CD4-positive, alpha-beta T cell treated with Interleukin-15 for 1 hour (primary cell): ENCODE data around the gene VIL1.

ENCODE experiments used
- DNase-seq: peaks from one replicate; pipeline ENCODE4 v3.0.0-alpha.2; 2020

VIL1 gene

DNA sequence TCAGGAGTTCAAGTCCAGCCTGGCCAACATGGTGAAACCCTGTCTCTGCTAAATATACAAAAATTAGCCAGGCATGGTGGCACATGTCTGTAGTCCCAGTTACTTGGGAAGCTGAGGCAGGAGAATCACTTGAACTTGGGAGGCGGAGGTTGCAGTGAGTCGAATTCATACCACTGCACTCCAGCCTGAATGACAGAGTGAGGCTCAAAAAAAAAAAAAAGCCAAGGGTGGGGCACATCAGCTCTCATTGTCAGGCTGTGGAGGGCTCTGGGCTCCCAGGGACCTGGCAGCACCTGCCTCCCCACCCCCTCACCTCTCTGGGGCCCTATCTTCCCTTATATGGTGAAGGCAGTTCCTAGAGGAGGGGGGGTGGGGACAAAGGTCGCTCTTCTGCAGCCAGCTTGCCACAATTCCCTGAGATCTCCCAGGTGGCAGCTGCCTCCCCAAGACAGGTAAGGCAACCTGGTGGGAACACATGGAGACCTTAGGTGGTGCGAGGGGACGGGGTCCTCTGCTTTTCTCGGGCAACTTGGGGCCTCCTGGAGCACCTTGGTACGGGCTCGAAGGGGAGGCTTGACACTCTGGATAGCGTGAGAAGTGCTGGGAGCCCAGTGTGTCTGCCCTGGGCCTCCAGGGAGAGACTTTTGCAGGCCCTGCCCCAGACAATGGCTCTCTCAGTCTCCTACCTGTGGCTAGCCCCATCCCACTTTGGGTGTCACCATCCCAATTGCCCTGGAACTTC is at the start of gene VIL1:
TSS of gene VIL1 (plus strand) at position 407 of the 742 bp plus-strand sequence. CDS start 4,656 bp downstream, outside the sequence.
- DNase-seq, result no peak

DNA sequence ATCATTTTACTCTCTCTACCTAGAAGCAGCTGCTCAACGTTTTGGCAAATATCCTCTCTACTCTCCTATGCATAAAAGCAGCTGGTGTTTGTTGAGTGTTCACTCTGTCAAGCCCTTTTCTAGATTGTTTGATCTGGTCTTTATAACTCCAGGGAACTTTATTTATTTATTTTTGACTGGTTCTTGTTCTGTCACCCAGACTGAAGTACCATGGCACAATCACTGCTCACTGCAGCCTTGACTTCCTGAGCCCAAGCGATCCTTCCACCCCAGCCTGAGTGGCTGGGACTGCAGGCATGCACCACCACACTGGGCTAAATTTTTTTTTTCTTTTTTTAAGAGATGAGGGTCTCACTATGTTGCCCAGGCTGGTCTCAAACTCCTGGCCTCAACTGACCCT is 49.6 kb upstream of the VIL1 start:
- no peak for DNase-seq

DNA sequence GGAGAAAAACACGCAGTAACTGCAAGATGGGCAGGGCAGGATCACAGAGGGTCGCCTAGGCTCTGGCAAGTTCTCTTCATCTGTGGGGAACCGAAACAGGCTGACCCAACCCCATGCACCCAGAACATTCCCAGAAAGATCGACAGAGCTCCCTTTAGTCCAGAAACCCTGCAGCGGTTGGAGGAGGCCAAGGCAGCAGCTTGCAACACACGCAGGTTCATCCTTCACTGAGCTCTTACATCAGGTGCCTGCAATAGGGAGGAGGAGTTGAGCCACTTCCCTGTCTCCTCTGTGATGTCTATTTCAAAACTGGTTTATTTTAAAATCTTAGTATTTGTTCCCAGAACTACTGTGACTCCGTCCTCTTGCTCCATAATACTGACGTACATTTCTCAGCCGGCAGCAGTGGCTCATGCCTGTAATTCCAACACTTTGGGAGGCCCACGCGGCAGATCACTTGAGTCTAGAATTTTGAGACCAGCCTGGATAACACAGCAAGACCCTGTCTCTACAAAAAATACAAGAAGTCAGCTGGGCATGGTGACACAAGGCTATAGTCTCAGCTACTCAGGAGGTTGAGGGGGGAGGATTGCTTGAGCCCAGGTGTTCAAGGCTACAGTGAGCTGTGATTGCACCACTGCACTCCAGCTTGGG is 48.4 kb upstream of the VIL1 start:
- peak; percentile 75 for DNase-seq

DNA sequence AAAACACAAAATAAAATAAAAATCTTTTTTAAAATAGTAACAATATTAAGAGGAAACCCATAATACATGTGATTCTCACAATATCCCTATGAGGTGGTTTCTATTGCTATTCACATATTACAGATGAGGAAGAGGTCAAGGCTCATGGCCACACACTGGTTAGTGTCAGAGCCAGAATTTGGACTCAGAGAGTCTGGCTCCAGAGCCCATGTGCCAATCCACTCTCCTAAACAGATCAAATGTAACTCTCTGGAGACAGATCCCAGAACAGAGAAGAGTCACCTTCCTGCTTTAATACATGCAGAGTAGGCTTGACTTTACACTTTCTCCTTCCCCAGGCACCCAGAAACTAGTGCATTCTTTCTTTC is 47.0 kb upstream of the VIL1 start:
- no peak for DNase-seq

DNA sequence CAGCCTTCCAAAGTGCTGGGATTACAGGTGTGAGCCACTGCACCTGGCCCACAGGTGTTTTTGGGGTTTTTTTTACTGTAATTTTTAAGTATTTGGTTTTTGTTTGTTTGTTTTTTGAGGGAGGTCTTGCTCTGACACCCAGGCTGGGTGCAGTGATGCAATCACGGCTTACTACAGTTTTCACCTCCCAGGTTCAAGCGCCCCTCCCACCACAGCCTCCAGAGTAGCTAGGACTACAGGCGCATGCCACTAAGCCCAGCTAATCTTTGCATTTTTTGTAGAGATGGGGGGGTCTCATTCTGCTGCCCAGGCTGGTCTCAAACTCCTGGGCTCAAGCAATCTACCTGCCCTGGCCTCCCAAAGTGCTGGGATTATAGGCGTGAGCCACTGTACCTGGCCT is 44.1 kb upstream of the VIL1 start:
- DNase-seq, result no peak

DNA sequence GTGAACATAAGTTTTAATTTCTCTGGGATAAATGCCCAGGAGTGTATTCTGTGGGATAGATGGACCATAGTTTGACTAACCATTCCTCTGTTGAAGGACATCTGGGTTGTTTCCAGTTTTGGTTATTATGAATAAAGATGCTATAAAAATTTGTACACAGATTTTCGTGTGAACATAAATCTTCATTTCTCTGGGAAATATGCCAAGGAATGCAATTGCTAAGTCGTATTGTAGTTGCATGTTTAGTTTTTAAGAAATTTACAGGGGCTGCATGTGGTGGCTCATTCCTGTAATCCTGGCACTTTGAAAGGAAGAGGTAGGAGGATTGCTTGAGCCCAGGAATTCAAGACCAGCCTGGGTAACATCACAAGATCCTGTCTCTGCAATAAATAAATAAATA is 43.7 kb upstream of the VIL1 start:
- DNase-seq, result no peak

DNA sequence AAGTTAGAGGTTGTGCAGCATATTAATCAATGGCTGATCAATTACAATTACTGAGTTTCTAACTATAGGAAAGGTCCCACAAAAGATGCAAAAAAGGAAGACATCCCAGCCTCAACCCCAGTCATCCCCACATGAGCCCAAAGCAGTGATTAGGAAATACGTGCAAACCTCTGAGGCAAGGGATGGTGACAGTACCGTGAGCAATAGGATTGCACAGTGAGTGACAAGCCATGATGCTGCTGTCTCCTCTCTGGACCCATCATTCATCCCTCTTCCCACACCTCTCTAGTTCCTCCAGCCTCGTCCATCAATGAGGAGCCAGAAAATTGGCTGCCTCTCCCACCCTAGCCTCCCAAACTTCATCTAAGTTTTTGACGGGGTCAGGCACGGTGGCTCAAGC is 40.9 kb upstream of the VIL1 start:
- peak; percentile 64 for DNase-seq

DNA sequence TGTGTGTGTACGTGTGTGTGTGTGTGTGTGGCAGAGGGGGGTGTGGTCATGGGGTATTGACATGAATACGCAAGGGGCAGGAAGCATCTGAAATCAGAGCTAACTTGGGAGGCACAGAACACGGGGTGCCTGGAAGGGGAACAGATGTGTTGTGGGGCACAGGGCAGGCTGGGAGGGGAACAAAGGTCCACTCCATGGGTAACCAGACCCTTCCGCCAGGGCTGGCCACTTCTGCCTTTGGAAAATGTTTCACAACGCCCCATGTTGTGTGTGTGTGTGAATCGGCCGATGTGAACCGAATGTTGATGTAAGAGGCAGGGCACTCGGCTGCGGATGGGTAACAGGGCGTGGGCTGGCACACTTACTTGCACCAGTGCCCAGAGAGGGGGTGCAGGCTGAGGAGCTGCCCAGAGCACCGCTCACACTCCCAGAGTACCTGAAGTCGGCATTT is 37.0 kb upstream of the VIL1 start, which contains the start of gene SLC11A1:
TSS of gene SLC11A1 (plus strand) at position 358 of the 451 bp plus-strand sequence. CDS start 96 bp downstream, outside the sequence.
- DNase-seq, result peak; percentile 81

DNA sequence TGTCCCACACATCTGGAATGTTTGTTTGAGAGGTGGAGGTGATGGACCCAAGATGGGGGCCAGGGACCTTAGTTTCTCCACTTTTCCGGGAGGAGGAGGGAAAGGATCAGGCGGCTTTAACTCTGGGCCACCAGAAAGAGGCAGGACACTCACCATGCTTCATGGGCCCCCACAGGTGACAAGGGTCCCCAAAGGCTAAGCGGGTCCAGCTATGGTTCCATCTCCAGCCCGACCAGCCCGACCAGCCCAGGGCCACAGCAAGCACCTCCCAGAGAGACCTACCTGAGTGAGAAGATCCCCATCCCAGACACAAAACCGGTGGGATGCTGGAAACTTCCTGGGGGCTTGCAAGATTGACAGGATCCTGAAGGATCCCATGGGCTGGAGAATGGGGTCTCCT is 36.1 kb upstream of the VIL1 start:
- DNase-seq, result no peak

DNA sequence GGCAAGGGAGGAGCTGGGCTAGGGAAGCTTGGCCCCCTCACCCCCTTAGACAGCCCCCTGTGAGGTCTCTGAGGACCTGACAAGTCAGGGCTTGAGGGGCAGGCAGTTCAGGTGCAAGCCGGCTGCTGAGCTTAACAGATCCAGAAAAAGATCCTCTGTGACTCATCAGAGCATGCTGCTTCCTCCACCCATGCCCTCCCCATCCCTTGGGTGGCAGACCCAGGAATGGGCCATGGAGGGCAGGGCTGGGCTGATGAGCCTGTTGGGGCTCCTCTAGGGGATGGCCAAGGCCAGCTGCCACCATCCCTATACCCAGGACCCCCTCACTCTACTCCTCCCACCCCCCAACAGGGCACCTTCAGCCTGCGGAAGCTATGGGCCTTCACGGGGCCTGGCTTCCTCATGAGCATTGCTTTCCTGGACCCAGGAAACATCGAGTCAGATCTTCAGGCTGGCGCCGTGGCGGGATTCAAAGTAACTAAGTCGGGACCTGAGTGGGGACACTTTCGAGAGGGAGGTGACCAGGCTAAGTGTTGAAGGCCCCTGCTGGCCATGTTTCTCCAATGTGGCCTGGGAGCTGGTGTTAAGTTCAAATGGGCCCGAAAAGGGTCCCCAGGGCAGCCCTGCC is 34.9 kb upstream of the VIL1 start:
- DNase-seq, result no peak

DNA sequence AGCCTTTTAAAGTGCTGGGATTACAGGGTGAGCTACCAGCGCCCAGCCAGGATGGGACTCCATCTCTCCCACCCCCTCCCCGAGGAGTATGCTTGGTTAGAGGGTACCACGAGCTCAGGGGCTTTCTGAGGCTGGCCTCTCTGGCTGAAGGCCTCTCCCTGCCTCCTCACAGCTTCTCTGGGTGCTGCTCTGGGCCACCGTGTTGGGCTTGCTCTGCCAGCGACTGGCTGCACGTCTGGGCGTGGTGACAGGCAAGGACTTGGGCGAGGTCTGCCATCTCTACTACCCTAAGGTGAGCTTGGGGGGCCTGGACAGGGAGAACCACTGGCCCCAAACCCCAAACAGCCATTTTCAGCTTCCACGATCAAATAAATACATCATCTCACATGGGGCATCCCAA is 33.9 kb upstream of the VIL1 start:
- no peak for DNase-seq

DNA sequence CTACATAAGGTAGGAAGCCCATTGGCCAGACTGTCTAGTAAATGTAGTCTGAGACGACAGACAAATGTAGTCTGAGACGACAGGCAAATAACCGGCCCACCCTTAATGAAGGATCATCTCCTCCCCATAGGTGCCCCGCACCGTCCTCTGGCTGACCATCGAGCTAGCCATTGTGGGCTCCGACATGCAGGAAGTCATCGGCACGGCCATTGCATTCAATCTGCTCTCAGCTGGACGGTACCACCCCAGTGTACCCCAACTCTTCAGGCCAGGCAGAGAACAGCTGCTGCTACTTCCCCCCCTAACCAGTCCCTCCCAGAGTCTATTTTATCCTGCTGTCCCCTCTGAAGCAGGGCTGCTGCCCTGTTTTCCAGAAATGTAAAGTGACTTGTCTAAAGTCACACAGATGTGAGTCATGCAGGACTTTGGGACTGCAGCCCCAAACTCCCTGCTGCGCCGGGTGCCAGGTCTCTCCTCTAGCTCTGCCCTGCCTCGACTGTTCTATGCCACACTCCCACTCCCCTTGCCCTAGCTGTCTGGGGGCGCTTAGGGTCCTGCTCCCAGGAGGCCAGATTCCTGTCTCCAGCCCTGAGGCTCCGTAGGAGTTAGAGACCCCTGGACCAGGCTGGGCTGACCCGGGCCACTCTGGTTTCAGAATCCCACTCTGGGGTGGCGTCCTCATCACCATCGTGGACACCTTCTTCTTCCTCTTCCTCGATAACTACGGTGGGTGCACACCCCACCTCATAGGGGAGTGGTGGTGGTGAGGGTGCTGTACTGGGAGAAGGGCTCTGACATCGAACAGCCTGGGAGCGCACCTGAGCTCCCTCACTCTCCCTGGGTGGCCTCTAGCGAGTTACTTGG is 32.2 kb upstream of the VIL1 start:
- DNase-seq, result no peak

DNA sequence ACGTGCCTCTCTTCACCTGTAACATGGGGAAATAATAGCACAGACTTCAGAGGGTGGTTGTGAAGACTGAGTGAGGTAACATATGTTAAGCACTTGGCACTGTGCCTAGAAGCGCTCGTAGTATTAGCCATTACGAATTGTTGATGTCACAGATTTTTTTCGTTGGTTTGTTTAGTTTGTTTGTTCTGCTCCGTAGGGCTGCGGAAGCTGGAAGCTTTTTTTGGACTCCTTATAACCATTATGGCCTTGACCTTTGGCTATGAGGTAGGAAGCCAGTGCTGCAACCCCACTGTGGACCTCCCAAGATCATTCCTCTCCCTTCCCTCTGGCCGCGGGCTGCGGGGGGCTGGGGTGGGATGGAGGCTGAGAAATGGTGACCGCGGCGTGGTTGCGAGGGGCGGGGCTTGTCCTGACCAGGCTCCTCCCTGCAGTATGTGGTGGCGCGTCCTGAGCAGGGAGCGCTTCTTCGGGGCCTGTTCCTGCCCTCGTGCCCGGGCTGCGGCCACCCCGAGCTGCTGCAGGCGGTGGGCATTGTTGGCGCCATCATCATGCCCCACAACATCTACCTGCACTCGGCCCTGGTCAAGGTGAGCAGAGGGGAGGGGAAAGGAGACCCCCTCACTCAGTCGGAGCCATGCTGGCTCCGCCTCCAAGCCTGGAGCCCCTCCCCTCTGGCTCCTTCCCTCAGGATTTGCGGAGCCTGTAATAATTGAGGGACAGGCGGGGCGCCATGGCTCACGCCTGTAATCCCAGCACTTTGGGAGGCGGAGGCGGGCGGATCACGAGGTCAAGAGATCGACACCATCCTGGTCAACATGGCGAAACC is 31.3 kb upstream of the VIL1 start:
- no peak for DNase-seq

DNA sequence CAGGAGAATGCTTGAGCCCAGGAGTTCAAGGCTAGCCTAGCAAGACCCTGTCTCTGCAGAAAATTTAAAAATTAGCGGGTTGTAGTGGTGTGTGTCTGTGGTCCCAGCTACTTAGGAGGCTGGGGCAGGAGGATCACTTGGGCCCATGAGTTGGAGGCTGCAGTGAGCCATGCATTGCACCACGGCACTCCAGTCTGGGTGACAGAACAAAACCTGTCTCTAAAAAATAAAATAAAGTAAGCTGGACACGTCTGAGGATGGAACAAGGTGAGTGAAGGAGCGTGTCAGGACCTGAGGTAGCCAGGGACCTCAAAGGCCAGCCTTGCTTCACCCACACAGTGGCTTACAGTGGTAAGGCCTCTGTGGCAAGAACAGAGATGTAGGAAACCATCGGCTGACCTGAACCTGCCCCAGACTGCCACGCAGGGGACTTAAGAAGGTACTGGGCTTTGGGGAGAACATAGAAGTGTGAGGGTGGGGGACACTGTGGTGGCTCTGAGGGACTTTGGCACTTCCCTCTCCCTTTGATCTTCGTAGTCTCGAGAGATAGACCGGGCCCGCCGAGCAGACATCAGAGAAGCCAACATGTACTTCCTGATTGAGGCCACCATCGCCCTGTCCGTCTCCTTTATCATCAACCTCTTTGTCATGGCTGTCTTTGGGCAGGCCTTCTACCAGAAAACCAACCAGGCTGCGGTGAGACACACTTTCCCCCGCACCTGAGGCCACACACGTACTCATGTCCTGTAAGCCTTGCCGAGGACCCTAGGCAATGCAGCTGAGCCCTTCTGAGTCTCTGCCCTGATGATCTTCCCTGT is 29.4 kb upstream of the VIL1 start:
- no peak for DNase-seq

DNA sequence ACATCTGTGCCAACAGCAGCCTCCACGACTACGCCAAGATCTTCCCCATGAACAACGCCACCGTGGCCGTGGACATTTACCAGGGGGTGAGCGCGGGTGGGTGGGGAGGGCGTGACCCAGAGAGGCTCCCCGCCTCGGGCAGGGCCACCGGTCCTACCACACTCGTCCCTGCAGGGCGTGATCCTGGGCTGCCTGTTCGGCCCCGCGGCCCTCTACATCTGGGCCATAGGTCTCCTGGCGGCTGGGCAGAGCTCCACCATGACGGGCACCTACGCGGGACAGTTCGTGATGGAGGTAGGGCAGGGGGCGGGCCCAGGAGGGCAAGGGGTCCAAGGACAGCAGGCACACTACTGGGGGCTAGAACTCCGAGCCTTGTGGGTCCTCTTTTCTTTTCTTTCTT is 27.7 kb upstream of the VIL1 start:
- no peak for DNase-seq

DNA sequence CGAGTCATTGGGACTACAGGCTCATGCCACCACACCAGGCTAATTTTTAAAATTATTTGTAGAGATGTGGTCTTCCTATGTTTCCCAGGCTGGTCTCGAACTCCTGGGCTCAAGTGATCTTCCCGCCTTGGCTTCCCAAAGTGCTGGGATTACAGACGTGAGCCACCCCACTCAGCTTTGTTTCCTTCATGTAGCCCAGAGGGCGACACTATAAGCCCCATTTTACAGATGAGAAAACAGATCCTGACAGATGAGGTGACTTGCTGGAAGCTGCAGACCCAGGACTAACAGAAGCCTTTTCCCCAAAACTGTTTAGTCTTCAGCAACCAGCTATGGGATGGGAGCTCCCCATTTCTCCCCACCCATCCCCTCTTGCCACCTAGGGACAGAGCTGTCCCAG is 26.5 kb upstream of the VIL1 start:
- no peak for DNase-seq

DNA sequence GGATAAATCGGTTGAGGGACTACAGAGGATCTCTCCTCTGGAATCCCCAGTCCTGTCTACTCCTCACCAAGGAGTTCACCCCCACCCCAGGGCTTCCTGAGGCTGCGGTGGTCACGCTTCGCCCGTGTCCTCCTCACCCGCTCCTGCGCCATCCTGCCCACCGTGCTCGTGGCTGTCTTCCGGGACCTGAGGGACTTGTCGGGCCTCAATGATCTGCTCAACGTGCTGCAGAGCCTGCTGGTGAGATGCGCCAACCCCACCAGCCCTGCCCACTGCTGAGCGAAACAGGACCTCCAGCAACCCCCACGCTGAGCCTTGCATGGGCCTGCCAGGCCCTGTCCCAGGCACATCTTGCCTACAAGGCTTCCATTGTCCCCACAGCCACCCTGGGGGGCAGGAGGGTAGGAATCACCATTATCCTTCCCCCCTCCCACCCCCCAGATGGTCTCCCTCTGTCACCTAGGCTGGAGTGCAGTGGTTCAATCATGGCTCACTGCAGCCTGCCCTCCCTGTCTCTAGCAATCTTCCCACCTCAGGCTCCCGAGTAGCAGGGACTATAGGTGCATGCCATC is 25.9 kb upstream of the VIL1 start:
- DNase-seq, result no peak

DNA sequence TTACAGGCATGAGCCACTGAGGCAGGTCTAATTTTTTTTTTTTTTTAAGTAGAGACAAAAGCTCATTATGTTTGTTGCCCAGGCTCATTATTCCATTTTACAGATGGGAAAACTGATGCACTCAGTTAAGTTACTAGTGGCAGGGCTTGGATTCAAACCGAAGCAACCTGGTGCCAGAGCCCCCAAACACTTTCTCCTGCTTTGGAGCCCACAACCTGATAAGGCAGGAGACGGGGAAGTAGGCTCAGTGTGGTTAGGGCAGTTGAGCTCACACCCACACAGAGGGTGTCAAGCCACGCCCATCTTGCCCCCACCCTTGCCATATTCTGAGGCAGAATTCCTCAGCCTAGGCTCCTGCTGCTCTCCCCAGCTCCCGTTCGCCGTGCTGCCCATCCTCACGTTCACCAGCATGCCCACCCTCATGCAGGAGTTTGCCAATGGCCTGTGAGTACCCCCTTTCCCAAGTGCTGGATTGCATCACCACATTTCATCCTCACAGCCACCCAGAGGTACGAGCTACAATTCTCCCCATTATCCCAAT is 25.1 kb upstream of the VIL1 start:
- no peak for DNase-seq

DNA sequence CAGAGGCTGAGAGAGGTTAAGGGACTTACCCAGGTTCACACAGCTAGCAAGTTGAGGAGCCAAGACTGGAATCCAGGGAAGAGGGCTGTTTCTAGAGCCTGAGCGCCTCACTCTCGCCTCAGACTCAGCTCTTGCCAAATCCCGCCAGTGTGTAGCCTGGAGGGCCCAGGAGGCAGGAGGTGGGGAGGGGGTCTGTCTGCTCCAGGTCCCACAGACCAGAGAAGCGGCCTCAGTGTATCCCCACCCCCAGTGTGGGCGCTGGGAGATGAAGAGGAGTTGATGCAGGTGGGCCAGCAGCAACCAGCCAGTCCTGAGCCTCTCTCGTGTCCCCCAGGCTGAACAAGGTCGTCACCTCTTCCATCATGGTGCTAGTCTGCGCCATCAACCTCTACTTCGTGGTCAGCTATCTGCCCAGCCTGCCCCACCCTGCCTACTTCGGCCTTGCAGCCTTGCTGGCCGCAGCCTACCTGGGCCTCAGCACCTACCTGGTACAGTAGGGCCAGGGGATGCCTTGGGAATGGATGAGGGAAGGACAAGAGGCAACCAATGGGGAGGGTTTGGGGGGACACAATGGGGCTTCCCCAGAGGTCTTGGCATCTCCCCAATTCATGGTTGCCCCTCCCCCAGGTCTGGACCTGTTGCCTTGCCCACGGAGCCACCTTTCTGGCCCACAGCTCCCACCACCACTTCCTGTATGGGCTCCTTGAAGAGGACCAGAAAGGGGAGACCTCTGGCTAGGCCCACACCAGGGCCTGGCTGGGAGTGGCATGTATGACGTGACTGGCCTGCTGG is 24.4 kb upstream of the VIL1 start:
- DNase-seq, result no peak

DNA sequence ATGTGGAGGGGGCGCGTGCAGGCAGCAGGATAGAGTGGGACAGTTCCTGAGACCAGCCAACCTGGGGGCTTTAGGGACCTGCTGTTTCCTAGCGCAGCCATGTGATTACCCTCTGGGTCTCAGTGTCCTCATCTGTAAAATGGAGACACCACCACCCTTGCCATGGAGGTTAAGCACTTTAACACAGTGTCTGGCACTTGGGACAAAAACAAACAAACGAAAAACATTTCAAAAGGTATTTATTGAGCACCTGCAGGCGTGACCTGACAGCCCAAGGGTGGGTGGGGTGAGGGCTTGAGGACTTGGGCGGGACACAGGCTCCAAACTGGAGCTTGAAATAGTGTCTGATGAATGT is 23.9 kb upstream of the VIL1 start:
- DNase-seq, result no peak
